ENCODE results near the gene CHRM1.
"Not testable (repeated sequence)": the region's sequence is repeated elsewhere in the genome, so short reads cannot be mapped to it uniquely, and the experiment has no call there.

Gene CHRM1

GRCh38 chr11:62953811-62954210 lies 32.6 kb upstream of the CHRM1 start:
- Histone ChIP-seq H3K36me3 (ENCODE audit: control insufficient read depth in 1 of 2, insufficient read depth in 2 of 2, low read depth in 1 of 2, low read length in 2 of 2) (no peaks in the 10 kb centered on the region), H2AK5ac (ENCODE audit: low read length, severe bottlenecking) (no peak overlapping the region), H3K27me3 (ENCODE audit: control insufficient read depth in 1 of 2, insufficient read depth in 1 of 2, low read length in 2 of 2) (peaks cover 2 to 3% of the 10 kb centered on the region in 2 experiments), H3K4me3 (ENCODE audit: insufficient read depth in 1 of 2, low read depth in 1 of 2, low read length in 2 of 2) (no peak overlapping the region), H3K27ac (ENCODE audit: low read length, poor library complexity, severe bottlenecking) (no peak overlapping the region), H2BK120ac (ENCODE audit: low read depth, low read length) (no peak overlapping the region), H2AFZ (ENCODE audit: low read depth, low read length) (no peak overlapping the region), H3K9me3 (ENCODE audit: control insufficient read depth, low read length) (no peaks in the 10 kb centered on the region), H3K4ac (ENCODE audit: low read depth in 1 of 2, low read length in 2 of 2) (no peak overlapping the region), H2BK12ac (ENCODE audit: low read length in 2 of 2) (no peak overlapping the region), H3K4me1 (ENCODE audit: control insufficient read depth, insufficient read depth, low read depth, low read length) (no peaks in the 10 kb centered on the region), H3K9ac (ENCODE audit: low read length) (no peak overlapping the region), H3K14ac (ENCODE audit: low read length in 2 of 2) (no peak overlapping the region), H3K79me1 (replicated peaks; ENCODE audit: low read length, poor library complexity, severe bottlenecking) (no peaks in the 10 kb centered on the region), H3K23ac (ENCODE audit: low read length in 2 of 2) (no peak overlapping the region), H4K8ac (ENCODE audit: low read length) (no peak overlapping the region), H3K4me2 (ENCODE audit: low read length, poor library complexity, severe bottlenecking) (no peak overlapping the region), H3K18ac (ENCODE audit: low read depth in 1 of 2, low read length in 2 of 2) (no peak overlapping the region), H2BK15ac (ENCODE audit: low read depth, poor library complexity, severe bottlenecking) (no peak overlapping the region), H2BK5ac (ENCODE audit: low read depth, low read length, poor library complexity, severe bottlenecking) (no peak overlapping the region), H4K91ac (ENCODE audit: low read length) (no peak overlapping the region)
- 84% methylated on average over 4 of the region's 4 CpGs for WGBS
- DNase-seq: no peak

GRCh38 chr11:62948765-62949320 lies 27.7 kb upstream of the CHRM1 start:
- no peak overlapping the region for H3K14ac ChIP-seq (ENCODE audit: low read length in 2 of 2)
- H3K27me3 ChIP-seq (ENCODE audit: control insufficient read depth in 1 of 2, insufficient read depth in 1 of 2, low read length in 2 of 2): peaks cover 4 to 10% of the 10 kb centered on the region in 2 experiments
- no peaks in the 10 kb centered on the region for H3K4me1 ChIP-seq (ENCODE audit: control insufficient read depth, insufficient read depth, low read depth, low read length)
- no peaks in the 10 kb centered on the region for H3K79me1 ChIP-seq (replicated peaks; ENCODE audit: low read length, poor library complexity, severe bottlenecking)
- H3K18ac ChIP-seq (ENCODE audit: low read depth in 1 of 2, low read length in 2 of 2): no peak overlapping the region
- no peak for DNase-seq
- no peak overlapping the region for H2BK12ac ChIP-seq (ENCODE audit: low read length in 2 of 2)
- H3K4me2 ChIP-seq (ENCODE audit: low read length, poor library complexity, severe bottlenecking): no peak overlapping the region
- no peak overlapping the region for H4K8ac ChIP-seq (ENCODE audit: low read length)
- H3K23ac ChIP-seq (ENCODE audit: low read length in 2 of 2): no peak overlapping the region
- no peaks in the 10 kb centered on the region for H3K36me3 ChIP-seq (ENCODE audit: control insufficient read depth in 1 of 2, insufficient read depth in 2 of 2, low read depth in 1 of 2, low read length in 2 of 2)
- H2AK5ac ChIP-seq (ENCODE audit: low read length, severe bottlenecking): no peak overlapping the region
- H3K27ac ChIP-seq (ENCODE audit: low read length, poor library complexity, severe bottlenecking): no peak overlapping the region
- H2AFZ ChIP-seq (ENCODE audit: low read depth, low read length): no peak overlapping the region
- no peak overlapping the region for H4K91ac ChIP-seq (ENCODE audit: low read length)
- H2BK120ac ChIP-seq (ENCODE audit: low read depth, low read length): no peak overlapping the region
- H3K4ac ChIP-seq (ENCODE audit: low read depth in 1 of 2, low read length in 2 of 2): no peak overlapping the region
- no peak overlapping the region for H3K9ac ChIP-seq (ENCODE audit: low read length)
- no peak overlapping the region for H3K4me3 ChIP-seq (ENCODE audit: insufficient read depth in 1 of 2, low read depth in 1 of 2, low read length in 2 of 2)
- 76% methylated on average over 7 of the region's 7 CpGs for WGBS
- no peak overlapping the region for H2BK15ac ChIP-seq (ENCODE audit: low read depth, poor library complexity, severe bottlenecking)
- peaks cover 4% of the 10 kb centered on the region for H3K9me3 ChIP-seq (ENCODE audit: control insufficient read depth, low read length)
- no peak overlapping the region for H2BK5ac ChIP-seq (ENCODE audit: low read depth, low read length, poor library complexity, severe bottlenecking)

- not testable (repeated sequence) for H3K4me1 ChIP-seq (ENCODE audit: control insufficient read depth, insufficient read depth, low read depth, low read length); DNase-seq; H3K79me1 ChIP-seq (replicated peaks; ENCODE audit: low read length, poor library complexity, severe bottlenecking); H3K27ac ChIP-seq (ENCODE audit: low read length, poor library complexity, severe bottlenecking); H4K91ac ChIP-seq (ENCODE audit: low read length); H3K9ac ChIP-seq (ENCODE audit: low read length); H2BK120ac ChIP-seq (ENCODE audit: low read depth, low read length); H3K4me2 ChIP-seq (ENCODE audit: low read length, poor library complexity, severe bottlenecking); H3K14ac ChIP-seq (ENCODE audit: low read length in 2 of 2); H2AK5ac ChIP-seq (ENCODE audit: low read length, severe bottlenecking); H2AFZ ChIP-seq (ENCODE audit: low read depth, low read length); H4K8ac ChIP-seq (ENCODE audit: low read length); H2BK12ac ChIP-seq (ENCODE audit: low read length in 2 of 2); H3K36me3 ChIP-seq (ENCODE audit: control insufficient read depth in 1 of 2, insufficient read depth in 2 of 2, low read depth in 1 of 2, low read length in 2 of 2); H3K4me3 ChIP-seq (ENCODE audit: insufficient read depth in 1 of 2, low read depth in 1 of 2, low read length in 2 of 2); H2BK5ac ChIP-seq (ENCODE audit: low read depth, low read length, poor library complexity, severe bottlenecking); H3K23ac ChIP-seq (ENCODE audit: low read length in 2 of 2); H3K18ac ChIP-seq (ENCODE audit: low read depth in 1 of 2, low read length in 2 of 2); H2BK15ac ChIP-seq (ENCODE audit: low read depth, poor library complexity, severe bottlenecking); H3K9me3 ChIP-seq (ENCODE audit: control insufficient read depth, low read length); H3K4ac ChIP-seq (ENCODE audit: low read depth in 1 of 2, low read length in 2 of 2)
- 91% methylated on average over 9 of the region's 10 CpGs for WGBS
- peaks cover 4 to 13% of the 10 kb centered on the region in 2 experiments for H3K27me3 ChIP-seq (ENCODE audit: control insufficient read depth in 1 of 2, insufficient read depth in 1 of 2, low read length in 2 of 2)
Observed at GRCh38 chr11:62945538-62945937, 24.4 kb upstream of the CHRM1 start.

- not testable (repeated sequence) for H2AFZ ChIP-seq (ENCODE audit: low read depth, low read length); H2BK12ac ChIP-seq (ENCODE audit: low read length in 2 of 2); H3K4ac ChIP-seq (ENCODE audit: low read depth in 1 of 2, low read length in 2 of 2); DNase-seq; H3K79me1 ChIP-seq (replicated peaks; ENCODE audit: low read length, poor library complexity, severe bottlenecking); H4K91ac ChIP-seq (ENCODE audit: low read length); H3K4me1 ChIP-seq (ENCODE audit: control insufficient read depth, insufficient read depth, low read depth, low read length); H4K8ac ChIP-seq (ENCODE audit: low read length); H3K14ac ChIP-seq (ENCODE audit: low read length in 2 of 2); H2BK15ac ChIP-seq (ENCODE audit: low read depth, poor library complexity, severe bottlenecking); H2BK5ac ChIP-seq (ENCODE audit: low read depth, low read length, poor library complexity, severe bottlenecking); H3K18ac ChIP-seq (ENCODE audit: low read depth in 1 of 2, low read length in 2 of 2); H3K4me3 ChIP-seq (ENCODE audit: insufficient read depth in 1 of 2, low read depth in 1 of 2, low read length in 2 of 2); H3K9me3 ChIP-seq (ENCODE audit: control insufficient read depth, low read length); H3K36me3 ChIP-seq (ENCODE audit: control insufficient read depth in 1 of 2, insufficient read depth in 2 of 2, low read depth in 1 of 2, low read length in 2 of 2); H3K23ac ChIP-seq (ENCODE audit: low read length in 2 of 2); H2AK5ac ChIP-seq (ENCODE audit: low read length, severe bottlenecking); H3K9ac ChIP-seq (ENCODE audit: low read length); H2BK120ac ChIP-seq (ENCODE audit: low read depth, low read length); H3K4me2 ChIP-seq (ENCODE audit: low read length, poor library complexity, severe bottlenecking); H3K27ac ChIP-seq (ENCODE audit: low read length, poor library complexity, severe bottlenecking)
- peaks cover 9 to 27% of the 10 kb centered on the region in 2 experiments for H3K27me3 ChIP-seq (ENCODE audit: control insufficient read depth in 1 of 2, insufficient read depth in 1 of 2, low read length in 2 of 2)
- 77% methylated on average over 2 of the region's 2 CpGs for WGBS
Observed at GRCh38 chr11:62937528-62937927, 16.4 kb upstream of the CHRM1 start.

Measured in mesenchymal stem cell (in vitro differentiated cells and primary cell).